Endometrium (tissue), 2 donors: ENCODE measurements around the gene MEN1.
A peak's percentile ranks its signal among the peaks of the same experiment; 100 is the strongest.
"Not testable (repeated sequence)": the region's sequence is repeated elsewhere in the genome, so short reads cannot be mapped to it uniquely, and the experiment has no call there.

Experiments
- FAIRE-seq: peaks from 2 replicates; lab custom pipeline; 2012; peaks lifted over from hg19 to GRCh38; lab: Jason Lieb, UNC
- donor health status: control.
- donor health status: control.

MEN1 gene

GRCh38 chr11:64832467-64833197, 22.3 kb upstream of the MEN1 start:
- no peak for FAIRE-seq

- no peak for FAIRE-seq
Observed at GRCh38 chr11:64831411-64831891, 21.1 kb upstream of the MEN1 start.

GRCh38 chr11:64829536-64830251, 19.3 kb upstream of the MEN1 start:
- no peak for FAIRE-seq

GRCh38 chr11:64827451-64827839, 17.1 kb upstream of the MEN1 start:
- no peak for FAIRE-seq

- FAIRE-seq = no peak
Observed at GRCh38 chr11:64826578-64827450, 16.5 kb upstream of the MEN1 start.

GRCh38 chr11:64826062-64826461, 15.7 kb upstream of the MEN1 start:
- no peak for FAIRE-seq

GRCh38 chr11:64823568-64824119, 13.3 kb upstream of the MEN1 start:
- FAIRE-seq = no peak

GRCh38 chr11:64817476-64817875, 7.1 kb upstream of the MEN1 start:
- no peak for FAIRE-seq

GRCh38 chr11:64815433-64815832, 5.1 kb upstream of the MEN1 start:
- not testable (repeated sequence) for FAIRE-seq

- no peak for FAIRE-seq
Observed at GRCh38 chr11:64814712-64815187, 4.4 kb upstream of the MEN1 start.

- no peak for FAIRE-seq
Observed at GRCh38 chr11:64813826-64814225, 3.5 kb upstream of the MEN1 start.

- no peak for FAIRE-seq
Observed at GRCh38 chr11:64810891-64811272, 531 bp upstream of the MEN1 start.

GRCh38 chr11:64809781-64810241, 540 bp downstream of the MEN1 start:
- no peak for FAIRE-seq

GRCh38 chr11:64805481-64805880, 4.9 kb downstream of the MEN1 start:
- FAIRE-seq = no peak

- no peak for FAIRE-seq
Observed at GRCh38 chr11:64804346-64805210, 5.8 kb downstream of the MEN1 start.

- no peak for FAIRE-seq
Observed at GRCh38 chr11:64803846-64804345, 6.5 kb downstream of the MEN1 start.

GRCh38 chr11:64803158-64803845, 7.0 kb downstream of the MEN1 start, which contains the start of gene MAP4K2:
MAP4K2 (minus strand) TSS chr11:64803214; CDS start chr11:64803149, 65 bp downstream.
- peak; percentile 91 for FAIRE-seq

- FAIRE-seq = no peak
Observed at GRCh38 chr11:64802370-64803157, 7.8 kb downstream of the MEN1 start.
